Measurements from ENCODE around the gene SEMA3C.

The SEMA3C gene

GRCh38 chr7:80824253-80824652 is 94.6 kb downstream of the SEMA3C start:
- no peak overlapping the region for H3K27ac ChIP-seq (ENCODE audit: low read length)
- no peaks in the 10 kb centered on the region for H3K36me3 ChIP-seq (ENCODE audit: insufficient read depth, low read length)
- no peak overlapping the region for H3K9ac ChIP-seq (ENCODE audit: low read depth, low read length)
- no peak overlapping the region for H3K4me3 ChIP-seq (ENCODE audit: low read depth in 1 of 2, low read length in 2 of 2)
- no peaks in the 10 kb centered on the region for H3K27me3 ChIP-seq (ENCODE audit: insufficient read depth, low read length, poor library complexity)
- H3K79me2 ChIP-seq (ENCODE audit: insufficient read depth, low read length) = no peaks in the 10 kb centered on the region
- H2AFZ ChIP-seq (ENCODE audit: low read depth, low read length) = no peak overlapping the region
- no peaks in the 10 kb centered on the region for H3K9me3 ChIP-seq (ENCODE audit: insufficient read depth, low read length, severe bottlenecking)
- TF ChIP-seq CTCF (IDR thresholded peaks at IDR 0.05; ENCODE audit: borderline replicate concordance, extremely low read depth, low read length, poor library complexity, severe bottlenecking) (no peak), EZH2 (IDR thresholded peaks at IDR 0.05; ENCODE audit: borderline replicate concordance, low read depth, low read length, severe bottlenecking) (no peak)
- H3K4me1 ChIP-seq (ENCODE audit: insufficient read depth, low read length) = no peaks in the 10 kb centered on the region
- ATAC-seq (ENCODE audit: insufficient read depth, low read depth) (no peak), DNase-seq (no peak)
- H3K4me2 ChIP-seq (ENCODE audit: insufficient read depth, low read length) = no peak overlapping the region
- no peaks in the 10 kb centered on the region for H4K20me1 ChIP-seq (ENCODE audit: insufficient read depth, low read length)

GRCh38 chr7:80823057-80823456 is 95.8 kb downstream of the SEMA3C start:
- Histone ChIP-seq H3K27ac (ENCODE audit: low read length) (no peak overlapping the region), H3K9me3 (ENCODE audit: insufficient read depth, low read length, severe bottlenecking) (no peaks in the 10 kb centered on the region)

GRCh38 chr7:80821771-80822319 is 97.0 kb downstream of the SEMA3C start:
- Histone ChIP-seq H3K4me3 (ENCODE audit: low read depth in 1 of 2, low read length in 2 of 2) (no peak overlapping the region), H3K9me3 (ENCODE audit: insufficient read depth, low read length, severe bottlenecking) (no peaks in the 10 kb centered on the region), H3K79me2 (ENCODE audit: insufficient read depth, low read length) (no peaks in the 10 kb centered on the region), H3K9ac (ENCODE audit: low read depth, low read length) (no peak overlapping the region), H3K4me2 (ENCODE audit: insufficient read depth, low read length) (no peak overlapping the region), H2AFZ (ENCODE audit: low read depth, low read length) (no peak overlapping the region), H3K36me3 (ENCODE audit: insufficient read depth, low read length) (no peaks in the 10 kb centered on the region), H3K27ac (ENCODE audit: low read length) (no peak overlapping the region), H3K27me3 (ENCODE audit: insufficient read depth, low read length, poor library complexity) (no peaks in the 10 kb centered on the region), H4K20me1 (ENCODE audit: insufficient read depth, low read length) (no peaks in the 10 kb centered on the region), H3K4me1 (ENCODE audit: insufficient read depth, low read length) (no peaks in the 10 kb centered on the region)
- ATAC-seq (ENCODE audit: insufficient read depth, low read depth) (no peak), DNase-seq (no peak)
- TF ChIP-seq CTCF (IDR thresholded peaks at IDR 0.05; ENCODE audit: borderline replicate concordance, extremely low read depth, low read length, poor library complexity, severe bottlenecking) (no peak), EZH2 (IDR thresholded peaks at IDR 0.05; ENCODE audit: borderline replicate concordance, low read depth, low read length, severe bottlenecking) (no peak)

More at GRCh38 chr7:80823057-80823456, 95.8 kb downstream of the SEMA3C start:
- H3K36me3 ChIP-seq (ENCODE audit: insufficient read depth, low read length) = no peaks in the 10 kb centered on the region
- H3K9ac ChIP-seq (ENCODE audit: low read depth, low read length) = no peak overlapping the region
- no peaks in the 10 kb centered on the region for H3K79me2 ChIP-seq (ENCODE audit: insufficient read depth, low read length)
- H3K4me3 ChIP-seq (ENCODE audit: low read depth in 1 of 2, low read length in 2 of 2) = no peak overlapping the region
- H3K4me1 ChIP-seq (ENCODE audit: insufficient read depth, low read length) = no peaks in the 10 kb centered on the region
- TF ChIP-seq EZH2 (IDR thresholded peaks at IDR 0.05; ENCODE audit: borderline replicate concordance, low read depth, low read length, severe bottlenecking) (no peak), CTCF (IDR thresholded peaks at IDR 0.05; ENCODE audit: borderline replicate concordance, extremely low read depth, low read length, poor library complexity, severe bottlenecking) (no peak)
- H2AFZ ChIP-seq (ENCODE audit: low read depth, low read length) = no peak overlapping the region
- no peaks in the 10 kb centered on the region for H4K20me1 ChIP-seq (ENCODE audit: insufficient read depth, low read length)
- no peaks in the 10 kb centered on the region for H3K27me3 ChIP-seq (ENCODE audit: insufficient read depth, low read length, poor library complexity)
- H3K4me2 ChIP-seq (ENCODE audit: insufficient read depth, low read length) = no peak overlapping the region
- ATAC-seq (ENCODE audit: insufficient read depth, low read depth) (no peak), DNase-seq (no peak)

- no peak for DNase-seq
- no peak for TF ChIP-seq EZH2 (IDR thresholded peaks at IDR 0.05; ENCODE audit: borderline replicate concordance, low read depth, low read length, severe bottlenecking)
- no peak for TF ChIP-seq CTCF (IDR thresholded peaks at IDR 0.05; ENCODE audit: borderline replicate concordance, extremely low read depth, low read length, poor library complexity, severe bottlenecking)
These were observed 99.3 kb downstream of the SEMA3C start for GRCh38 chr7:80819503-80819902.

More at GRCh38 chr7:80819503-80819902, 99.3 kb downstream of the SEMA3C start:
- no peaks in the 10 kb centered on the region for H3K79me2 ChIP-seq (ENCODE audit: insufficient read depth, low read length)
- H3K27ac ChIP-seq (ENCODE audit: low read length) = no peak overlapping the region
- H3K27me3 ChIP-seq (ENCODE audit: insufficient read depth, low read length, poor library complexity) = no peaks in the 10 kb centered on the region
- ATAC-seq (ENCODE audit: insufficient read depth, low read depth) = no peak
- no peaks in the 10 kb centered on the region for H3K36me3 ChIP-seq (ENCODE audit: insufficient read depth, low read length)
- H3K9ac ChIP-seq (ENCODE audit: low read depth, low read length) = no peak overlapping the region
- no peak overlapping the region for H2AFZ ChIP-seq (ENCODE audit: low read depth, low read length)
- H3K4me1 ChIP-seq (ENCODE audit: insufficient read depth, low read length) = no peaks in the 10 kb centered on the region
- H3K9me3 ChIP-seq (ENCODE audit: insufficient read depth, low read length, severe bottlenecking) = no peaks in the 10 kb centered on the region
- no peak overlapping the region for H3K4me2 ChIP-seq (ENCODE audit: insufficient read depth, low read length)
- H4K20me1 ChIP-seq (ENCODE audit: insufficient read depth, low read length) = no peaks in the 10 kb centered on the region
- H3K4me3 ChIP-seq (ENCODE audit: low read depth in 1 of 2, low read length in 2 of 2) = no peak overlapping the region
